ENCODE measurements around the gene ATF5. TPM values are rescaled to one million over a fixed set of nuclear protein-coding genes. Genes with fewer than 3 reads are reported as not detected.

ATF5 gene
- total and polyA plus RNA-seq, 10 of the 15 experiments (the other 5 are each of a cell fraction or from before 2014, with no cell fraction given) = 9.1 to 133 (median 24.0) TPM

GRCh38 chr19:49976496-49976895 is 47.5 kb downstream of the ATF5 start:
- 94% methylated on average over 3 of the region's 3 CpGs for WGBS (ENCODE audit: insufficient coverage, insufficient replicate concordance, low lambda C conversion rate, missing lambda C conversion rate)
- DNase-seq (ENCODE audit: low read depth, low spot score) (no peak), ATAC-seq (no peak), FAIRE-seq (no peak)
- Histone ChIP-seq H3K27me3 (replicated peaks in 1 of 2; ENCODE audit: control insufficient read depth in 2 of 2, insufficient read depth in 2 of 2, low read length in 1 of 2) (no peaks in the 10 kb centered on the region), H3K27ac (ENCODE audit: control insufficient read depth, insufficient read depth) (no peak overlapping the region), H3K4me1 (ENCODE audit: control insufficient read depth, insufficient read depth, low read length) (no peaks in the 10 kb centered on the region), H3K9ac (ENCODE audit: control insufficient read depth, insufficient read depth, low read length) (no peak overlapping the region), H2AFZ (ENCODE audit: control insufficient read depth, low read depth, low read length) (no peak overlapping the region), H3K36me3 (ENCODE audit: control insufficient read depth in 2 of 2, insufficient read depth in 2 of 2, low read length in 1 of 2) (no peaks in the 10 kb centered on the region; a peak in 1 of 4 replicates), H4K20me1 (ENCODE audit: control insufficient read depth, insufficient read depth) (no peaks in the 10 kb centered on the region), H3K79me2 (ENCODE audit: control insufficient read depth, insufficient read depth, low read length) (no peaks in the 10 kb centered on the region), H3K4me2 (ENCODE audit: control insufficient read depth, insufficient read depth) (no peak overlapping the region), H3K9me3 (replicated peaks; ENCODE audit: control insufficient read depth, insufficient read depth, low read length) (no peaks in the 10 kb centered on the region), H3K4me3 (no peak overlapping the region)
- SMC1A ChIA-PET (ENCODE audit: uncharacterized antibody, unreplicated experiment) = interaction anchor here (0.6 to 1.3 kb wide), 3 partner anchors 15 to 90 kb away, joined by 3 read pairs; no protein-coding TSS in a partner anchor
- in situ Hi-C loops (cut with MboI) = no loop called here
- CTCF ChIA-PET = interaction anchor here (0.8 to 1.1 kb wide), 2 partner anchors 33 to 39 kb away, joined by 3 to 5 read pairs; no protein-coding TSS in a partner anchor
- BruUV-seq (replicated peaks) = no TSS peak
- RAD21 ChIA-PET (ENCODE audit: unreplicated experiment) = no interaction called here
- intact Hi-C loops (cut with micrococcal nuclease; ENCODE audit: unreplicated experiment) = no loop called here
- POLR2A ChIA-PET = no interaction called here
- no peak for TF ChIP-seq FOXK2 (IDR thresholded peaks at IDR 0.05)
- TF ChIP-seq SMAD5 (IDR thresholded peaks at IDR 0.05; ENCODE audit: low read depth) = no peak
- no peak for TF ChIP-seq BACH1 (IDR thresholded peaks at IDR 0.05; ENCODE audit: borderline replicate concordance)
- TF ChIP-seq, protein P1, sequence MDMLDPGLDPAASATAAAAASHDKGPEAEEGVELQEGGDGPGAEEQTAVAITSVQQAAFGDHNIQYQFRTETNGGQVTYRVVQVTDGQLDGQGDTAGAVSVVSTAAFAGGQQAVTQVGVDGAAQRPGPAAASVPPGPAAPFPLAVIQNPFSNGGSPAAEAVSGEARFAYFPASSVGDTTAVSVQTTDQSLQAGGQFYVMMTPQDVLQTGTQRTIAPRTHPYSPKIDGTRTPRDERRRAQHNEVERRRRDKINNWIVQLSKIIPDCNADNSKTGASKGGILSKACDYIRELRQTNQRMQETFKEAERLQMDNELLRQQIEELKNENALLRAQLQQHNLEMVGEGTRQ (IDR thresholded peaks at IDR 0.05; ENCODE audit: borderline replicate concordance, low read depth, low read length) = no peak
- no peak for TF ChIP-seq ZNF687 (IDR thresholded peaks at IDR 0.05)
- TF ChIP-seq TCF12 (IDR thresholded peaks at IDR 0.05; ENCODE audit: low read depth, low read length) = no peak
- no peak for TF ChIP-seq ZSCAN29 (IDR thresholded peaks at IDR 0.05)
- TF ChIP-seq RELA (IDR thresholded peaks at IDR 0.05; ENCODE audit: borderline replicate concordance, partially characterized antibody) = no peak
- TF ChIP-seq PKNOX1 (IDR thresholded peaks at IDR 0.05) = no peak
- no peak for TF ChIP-seq MTA3 (IDR thresholded peaks at IDR 0.05; ENCODE audit: borderline replicate concordance, low read length)
- TF ChIP-seq JUND (IDR thresholded peaks at IDR 0.05; ENCODE audit: low read depth, low read length) = no peak
- TF ChIP-seq POLR2AphosphoS2 (IDR thresholded peaks at IDR 0.05; ENCODE audit: low read depth, low read length) = no peak
- no peak for TF ChIP-seq ZNF384 (IDR thresholded peaks at IDR 0.05; ENCODE audit: borderline replicate concordance, low read depth, low read length)
- TF ChIP-seq, protein P2, sequence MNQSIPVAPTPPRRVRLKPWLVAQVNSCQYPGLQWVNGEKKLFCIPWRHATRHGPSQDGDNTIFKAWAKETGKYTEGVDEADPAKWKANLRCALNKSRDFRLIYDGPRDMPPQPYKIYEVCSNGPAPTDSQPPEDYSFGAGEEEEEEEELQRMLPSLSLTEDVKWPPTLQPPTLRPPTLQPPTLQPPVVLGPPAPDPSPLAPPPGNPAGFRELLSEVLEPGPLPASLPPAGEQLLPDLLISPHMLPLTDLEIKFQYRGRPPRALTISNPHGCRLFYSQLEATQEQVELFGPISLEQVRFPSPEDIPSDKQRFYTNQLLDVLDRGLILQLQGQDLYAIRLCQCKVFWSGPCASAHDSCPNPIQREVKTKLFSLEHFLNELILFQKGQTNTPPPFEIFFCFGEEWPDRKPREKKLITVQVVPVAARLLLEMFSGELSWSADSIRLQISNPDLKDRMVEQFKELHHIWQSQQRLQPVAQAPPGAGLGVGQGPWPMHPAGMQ (IDR thresholded peaks at IDR 0.05; ENCODE audit: borderline replicate concordance) = no peak
- TF ChIP-seq TCF3 (IDR thresholded peaks at IDR 0.05; ENCODE audit: borderline replicate concordance, insufficient read depth, low read depth, low read length) = no peak
- no peak for TF ChIP-seq SREBF1 (IDR thresholded peaks at IDR 0.05; ENCODE audit: low read length)
- no peak for TF ChIP-seq GABPA (IDR thresholded peaks at IDR 0.05; ENCODE audit: low read depth)
